GM19240 (cell line): Measurements from ENCODE around the gene CTTNBP2NL.

Experiments
- DNase-seq: peaks from one replicate; pipeline ENCODE4 v3.0.0; 2011; ENCODE audit warnings: low spot score; ENCODE audit not compliant: insufficient read length

CTTNBP2NL gene

DNA sequence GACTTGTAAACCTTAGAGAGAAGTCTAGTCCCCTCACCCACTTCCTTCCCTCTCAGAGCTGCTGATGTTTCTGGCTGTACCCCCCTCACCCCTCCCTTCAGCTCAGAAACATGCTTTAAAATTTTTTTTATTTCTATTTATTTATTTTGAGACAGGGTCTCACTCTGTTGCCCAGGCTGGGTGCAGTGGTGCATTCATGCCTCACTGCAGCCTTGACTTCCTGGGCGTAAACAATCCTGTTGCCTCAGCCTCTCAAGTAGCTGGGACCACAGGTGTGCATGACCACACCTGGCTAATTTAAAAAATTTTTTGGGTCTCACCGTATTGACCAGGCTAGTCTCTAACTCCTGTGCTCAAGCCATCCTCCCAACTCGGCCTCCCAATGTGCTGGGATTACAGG, 109.9 kb downstream of the CTTNBP2NL start:
- DNase-seq, result no peak

DNA sequence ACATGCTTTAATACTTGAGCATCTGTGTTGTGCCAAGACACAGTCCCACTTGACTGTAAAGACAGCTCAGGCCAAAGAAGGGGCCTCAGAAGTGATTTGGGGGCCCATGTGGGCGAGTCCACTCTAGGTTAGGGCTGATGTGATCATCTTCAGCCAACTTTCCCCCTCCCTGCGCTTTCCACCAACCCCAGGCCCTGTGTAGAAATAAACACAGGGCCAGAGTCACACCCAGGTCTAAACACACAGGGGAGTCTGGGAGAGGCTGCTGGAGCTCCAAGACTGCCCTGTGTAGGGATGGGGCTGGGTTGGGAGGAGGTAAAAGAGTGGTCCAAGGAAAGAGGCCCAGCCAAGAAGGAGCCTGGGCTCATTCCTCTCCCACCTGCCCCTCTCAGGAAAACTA, 110.3 kb downstream of the CTTNBP2NL start:
- no peak for DNase-seq

DNA sequence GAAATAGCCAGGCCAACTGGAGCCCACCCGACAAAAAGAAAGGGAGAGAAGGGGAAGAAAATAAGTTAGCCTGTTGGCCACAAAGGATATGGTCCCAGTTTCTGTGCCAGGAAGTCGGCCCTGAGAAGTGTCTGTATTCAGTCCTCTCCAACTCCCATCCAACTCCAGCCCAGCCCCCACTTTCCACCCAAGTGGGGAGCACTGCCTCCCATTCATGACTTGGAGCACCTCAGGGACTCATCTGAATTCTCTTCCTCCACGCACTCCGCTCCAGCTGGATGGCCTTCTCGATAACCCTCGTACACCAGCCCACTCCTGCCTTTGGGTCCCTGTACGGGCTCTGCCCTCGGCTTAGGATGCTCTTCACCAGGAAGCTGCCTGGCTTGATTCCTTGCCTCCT, 110.7 kb downstream of the CTTNBP2NL start:
- DNase-seq, result no peak

DNA sequence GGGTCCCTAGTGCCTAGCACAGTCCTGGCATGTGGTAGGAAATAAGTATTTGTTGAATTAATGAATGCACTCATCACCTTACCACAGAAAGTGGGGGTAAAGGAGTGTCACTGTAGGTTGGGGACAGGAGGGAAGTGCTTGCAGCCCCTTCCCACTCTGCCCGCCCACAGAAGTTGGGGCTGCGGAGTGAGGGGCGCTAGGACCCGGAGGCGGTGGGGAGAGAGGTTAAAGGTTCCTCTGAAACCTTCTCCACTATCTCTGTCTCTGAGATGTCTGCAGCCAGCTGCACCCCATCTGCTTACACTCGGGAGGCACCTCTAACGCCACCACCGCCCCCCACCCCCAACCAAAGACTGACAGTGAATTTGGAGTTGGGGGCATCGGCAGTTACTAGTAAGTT, 111.3 kb downstream of the CTTNBP2NL start:
- no peak for DNase-seq

DNA sequence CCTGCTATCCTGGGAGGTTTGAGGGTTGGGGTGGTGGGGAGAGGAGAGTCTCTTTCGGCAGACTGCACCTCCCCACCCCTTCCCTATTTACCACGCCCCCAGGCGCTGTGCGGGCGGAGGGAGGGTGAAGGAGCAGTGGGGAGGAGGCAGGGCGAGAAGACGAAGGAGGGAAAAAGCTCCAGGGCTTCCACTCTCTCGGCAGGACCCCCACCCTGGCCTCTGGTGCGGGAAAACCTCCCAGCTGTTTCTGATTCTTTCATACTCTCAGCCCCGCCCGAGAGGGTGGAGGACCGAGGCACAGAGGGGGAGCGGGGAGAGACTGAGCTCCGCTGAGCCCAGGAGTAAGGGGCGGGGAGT, 111.9 kb downstream of the CTTNBP2NL start:
- no peak for DNase-seq

DNA sequence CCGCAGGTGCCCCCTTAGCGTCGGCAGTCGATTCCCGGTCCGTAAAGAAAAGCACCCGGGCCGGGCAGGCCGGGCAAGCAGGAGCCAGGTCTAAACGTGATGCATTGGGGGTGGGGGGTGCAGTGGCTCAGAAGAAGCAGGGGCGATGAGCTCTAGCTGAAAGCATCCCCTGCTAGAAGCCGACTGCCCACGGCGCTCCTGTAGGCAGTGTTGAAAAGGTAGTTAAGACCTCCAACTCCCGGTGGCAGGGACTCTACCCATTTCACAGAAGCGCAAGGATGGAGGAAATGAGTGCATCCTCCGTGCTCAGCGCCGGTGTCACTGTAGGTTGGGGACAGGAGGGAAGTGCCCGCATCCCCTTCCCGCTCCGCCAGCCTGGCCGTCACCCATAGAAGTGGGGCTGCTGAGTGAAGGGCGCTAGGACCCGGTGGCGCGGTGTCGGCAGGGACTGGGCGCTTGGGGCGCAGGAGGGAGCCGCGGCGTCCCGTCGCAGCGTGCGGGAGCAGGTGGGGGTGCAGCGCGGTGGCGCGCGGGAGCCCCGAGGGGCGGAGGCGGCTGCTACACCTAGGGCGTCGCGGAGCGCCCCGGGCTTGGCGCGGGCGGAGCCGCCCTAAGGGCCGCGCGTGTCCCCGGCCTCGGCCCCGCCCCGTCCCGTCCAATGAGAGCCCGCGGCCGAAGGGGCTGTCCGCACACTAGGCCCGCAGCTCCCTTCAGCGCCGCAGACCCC, 112.4 kb downstream of the CTTNBP2NL start, which contains the start of gene WNT2B:
TSS of gene WNT2B (plus strand) at position 688 of the 727 bp plus-strand sequence. CDS start 298 bp downstream, outside the sequence.
- peak; percentile 35 for DNase-seq

DNA sequence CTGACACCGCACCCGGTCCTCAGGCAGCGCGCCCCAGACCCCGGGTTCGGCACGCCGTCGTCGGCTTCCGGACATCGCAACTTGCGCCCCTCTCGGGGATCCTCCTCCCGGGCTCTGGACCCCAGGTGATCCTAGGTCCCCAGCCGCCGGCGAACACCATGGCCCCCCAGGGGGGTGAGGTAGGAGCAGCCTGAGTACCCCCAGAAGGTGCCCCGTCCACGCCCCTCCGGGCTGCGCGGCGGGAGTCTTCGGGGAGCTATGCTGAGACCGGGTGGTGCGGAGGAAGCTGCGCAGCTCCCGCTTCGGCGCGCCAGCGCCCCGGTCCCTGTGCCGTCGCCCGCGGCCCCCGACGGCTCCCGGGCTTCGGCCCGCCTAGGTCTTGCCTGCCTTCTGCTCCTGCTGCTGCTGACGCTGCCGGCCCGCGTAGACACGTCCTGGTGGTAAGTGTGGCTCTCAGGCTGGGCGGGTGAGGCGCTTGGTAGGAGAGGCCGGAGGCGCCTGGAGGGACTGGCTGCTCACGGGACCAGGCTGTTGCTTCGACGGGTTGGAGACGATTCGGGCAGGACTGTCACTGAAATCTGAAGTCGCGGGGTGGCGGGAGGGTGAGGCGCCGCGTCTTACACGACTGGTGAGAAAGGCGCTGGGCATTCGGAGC, 113.1 kb downstream of the CTTNBP2NL start:
- no peak for DNase-seq

DNA sequence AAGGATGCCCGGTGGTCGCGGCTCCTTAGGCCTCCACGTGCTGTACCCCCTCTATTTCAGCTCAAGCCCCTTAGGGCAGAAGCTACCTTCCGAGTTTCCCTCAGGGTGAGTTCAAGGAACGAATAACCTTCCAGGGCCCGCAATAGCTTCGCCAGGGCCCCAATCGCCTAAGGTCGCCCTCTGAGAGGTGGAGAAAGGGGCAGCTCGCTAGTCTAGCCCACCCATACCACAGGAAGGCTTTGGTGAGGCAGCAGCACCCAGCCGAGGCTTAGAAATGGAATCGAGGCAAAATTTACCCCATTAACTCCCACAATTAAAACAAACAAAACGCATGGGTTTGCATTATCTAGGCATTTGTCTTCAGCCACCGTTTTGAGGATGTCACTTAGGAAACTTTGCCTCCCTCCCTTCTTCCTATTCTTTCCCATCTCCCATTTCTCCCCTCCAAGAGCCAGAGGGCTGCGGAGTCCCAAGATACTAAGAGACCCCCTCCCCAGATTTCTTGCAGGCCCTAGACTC, 113.7 kb downstream of the CTTNBP2NL start:
- no peak for DNase-seq

DNA sequence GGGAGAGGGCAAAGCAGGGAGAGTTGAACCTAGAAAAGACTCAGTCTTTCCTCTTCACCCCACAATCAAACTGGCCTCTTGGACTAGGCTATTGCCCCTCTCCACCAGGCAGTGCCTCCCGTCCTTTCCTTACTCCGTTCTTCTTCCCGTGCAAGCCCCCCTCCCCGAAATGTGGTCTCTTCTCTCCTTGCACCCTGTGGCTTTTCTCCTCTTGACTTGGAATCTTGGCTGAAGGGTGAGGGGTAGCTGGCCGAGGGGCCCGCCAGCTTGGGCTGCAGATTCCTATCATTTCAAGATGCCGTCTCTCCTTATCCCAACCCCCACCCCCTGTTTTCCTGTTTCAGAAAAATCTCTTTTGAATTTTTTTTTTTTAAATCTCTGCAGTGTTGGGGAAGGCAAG, 114.3 kb downstream of the CTTNBP2NL start:
- DNase-seq, result no peak
